NCI-H345 treated with DMSO at 0.1 percent for 48 hours (cell line): ENCODE data around the gene XRCC5.
"Not testable (repeated sequence)": the region's sequence is repeated elsewhere in the genome, so short reads cannot be mapped to it uniquely, and the experiment has no call there.

Source experiments
- DNase-seq: peaks from one replicate; lab custom pipeline; 2025; ENCODE audit not compliant: unreplicated experiment; lab: John Stamatoyannopoulos, UW

The XRCC5 gene

GRCh38 chr2:216116418-216116817, 7.3 kb downstream of the XRCC5 start:
- DNase-seq, result no peak

DNA sequence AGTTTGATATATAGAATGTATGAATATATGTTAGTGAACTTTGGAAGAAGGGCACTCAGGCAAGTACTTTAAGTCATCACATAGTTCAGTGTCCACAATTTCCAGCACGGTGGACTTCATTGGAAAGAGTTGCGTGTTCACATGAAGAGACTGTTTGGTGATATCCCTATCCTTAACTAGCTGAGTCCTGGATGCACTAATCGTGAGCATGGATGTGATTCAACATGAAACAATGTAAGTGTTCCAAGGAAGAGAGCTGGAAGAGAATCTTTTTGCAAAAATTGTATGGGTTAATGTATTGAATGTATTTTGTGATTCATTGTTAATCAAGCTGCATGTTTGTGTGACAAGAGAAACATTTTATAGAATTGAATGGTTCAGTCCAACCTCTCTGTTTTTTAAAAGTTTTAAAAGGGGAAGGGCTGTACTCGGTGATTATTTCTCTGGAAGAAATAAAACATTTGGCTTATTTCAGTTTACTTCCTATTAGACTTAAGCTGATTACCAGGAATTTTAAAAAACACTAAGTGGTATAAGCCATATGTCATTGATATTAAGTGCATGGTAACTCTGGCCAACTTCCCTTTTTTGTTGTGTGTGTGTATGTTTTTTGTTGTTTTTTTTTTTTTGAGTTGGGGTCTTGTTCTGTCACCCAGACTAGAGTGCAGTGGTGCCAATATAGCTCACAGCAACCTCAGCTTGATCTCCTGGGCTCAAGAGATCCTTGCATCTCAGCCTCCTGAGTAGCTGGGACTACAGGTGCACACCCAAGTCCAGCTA, 8.6 kb downstream of the XRCC5 start:
- no peak for DNase-seq

DNA sequence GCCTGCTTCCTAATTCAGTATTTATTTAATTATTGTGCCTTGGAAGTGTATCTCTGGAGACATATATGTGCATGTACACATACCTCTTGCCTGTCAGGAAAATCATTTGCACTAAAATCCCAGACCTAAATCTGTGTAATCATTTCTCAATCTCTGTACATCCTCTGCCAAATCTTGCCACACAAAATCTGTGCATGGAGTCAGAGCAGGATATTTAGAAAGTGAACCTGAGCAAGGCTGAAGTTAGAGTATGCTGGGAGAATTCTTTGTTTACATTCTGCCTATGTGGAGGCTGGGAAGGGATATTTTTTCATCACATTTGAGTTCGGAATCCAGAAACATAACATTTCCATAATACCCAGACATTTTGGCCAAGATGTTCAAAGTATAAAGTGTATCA, 9.3 kb downstream of the XRCC5 start:
- DNase-seq, result no peak

- no peak for DNase-seq
Observed at GRCh38 chr2:216119146-216119545, 10.0 kb downstream of the XRCC5 start.

GRCh38 chr2:216119986-216120385, 10.8 kb downstream of the XRCC5 start:
- DNase-seq, result no peak

DNA sequence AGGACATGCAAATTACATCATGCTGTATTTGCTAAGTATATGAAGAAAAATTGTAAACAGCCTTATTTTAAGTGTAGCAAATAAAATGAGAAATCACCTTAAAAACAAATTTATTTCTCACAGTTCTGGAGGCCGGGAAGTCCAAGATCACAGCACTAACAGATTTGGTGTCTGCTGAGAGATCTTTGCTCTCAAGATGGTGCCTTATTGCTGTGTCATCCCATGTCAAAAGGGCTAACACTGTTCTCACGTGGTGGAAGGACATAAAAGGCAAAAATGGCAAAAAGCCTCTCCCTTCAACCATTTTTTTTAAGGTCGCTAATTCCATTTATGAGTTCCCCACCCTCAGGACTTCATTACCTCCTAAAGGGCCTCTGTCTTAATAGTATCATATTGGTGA, 12.1 kb downstream of the XRCC5 start:
- no peak for DNase-seq

DNA sequence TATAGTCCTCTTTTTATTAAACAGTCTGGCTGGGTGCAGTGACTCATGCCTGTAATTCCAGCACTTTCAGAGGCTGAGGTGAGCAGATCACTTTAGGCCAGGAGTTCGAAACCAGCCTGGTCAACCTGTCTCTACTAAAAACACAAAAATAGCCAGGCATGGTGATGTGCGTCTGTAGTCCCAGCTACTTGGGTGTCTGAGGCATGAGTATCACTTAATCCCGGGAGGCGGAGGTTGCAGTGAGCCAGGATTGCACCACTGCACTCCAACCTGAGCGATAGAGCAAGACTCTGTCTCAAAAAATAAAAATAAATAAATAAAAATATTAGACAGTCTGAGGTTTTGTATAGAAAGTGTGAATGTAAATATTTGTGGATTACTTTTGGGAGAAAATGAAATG, 17.8 kb downstream of the XRCC5 start:
- DNase-seq, result no peak

DNA sequence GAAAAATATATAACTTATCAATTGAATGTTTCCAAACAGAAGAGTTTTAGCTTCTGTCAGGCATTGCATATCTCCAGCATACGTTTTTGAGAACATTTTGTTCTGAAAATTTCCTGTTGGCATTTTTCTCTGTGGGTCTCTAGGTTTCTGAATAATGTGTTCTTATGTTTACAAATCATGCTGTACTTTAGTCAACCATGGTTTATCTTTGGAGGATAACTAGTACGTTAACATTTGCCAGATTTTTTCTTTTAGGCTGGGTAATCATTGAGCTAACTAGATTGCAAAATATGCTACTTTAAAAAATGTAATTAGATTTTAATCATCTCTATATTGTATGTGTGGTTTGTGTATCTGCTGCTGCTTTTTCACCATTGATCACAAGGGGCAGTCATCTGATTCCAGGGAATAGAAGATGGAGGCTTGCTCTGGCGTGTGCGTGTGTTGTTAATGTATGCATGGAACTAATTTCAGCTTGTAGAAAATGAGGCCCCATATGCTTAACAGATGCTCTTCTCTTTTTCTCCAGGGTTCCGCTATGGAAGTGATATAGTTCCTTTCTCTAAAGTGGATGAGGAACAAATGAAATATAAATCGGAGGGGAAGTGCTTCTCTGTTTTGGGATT, 21.3 kb downstream of the XRCC5 start:
- DNase-seq, result no peak

- no peak for DNase-seq
Observed at GRCh38 chr2:216131175-216131926, 22.2 kb downstream of the XRCC5 start.

- no peak for DNase-seq
Observed at GRCh38 chr2:216132585-216132984, 23.4 kb downstream of the XRCC5 start.

DNA sequence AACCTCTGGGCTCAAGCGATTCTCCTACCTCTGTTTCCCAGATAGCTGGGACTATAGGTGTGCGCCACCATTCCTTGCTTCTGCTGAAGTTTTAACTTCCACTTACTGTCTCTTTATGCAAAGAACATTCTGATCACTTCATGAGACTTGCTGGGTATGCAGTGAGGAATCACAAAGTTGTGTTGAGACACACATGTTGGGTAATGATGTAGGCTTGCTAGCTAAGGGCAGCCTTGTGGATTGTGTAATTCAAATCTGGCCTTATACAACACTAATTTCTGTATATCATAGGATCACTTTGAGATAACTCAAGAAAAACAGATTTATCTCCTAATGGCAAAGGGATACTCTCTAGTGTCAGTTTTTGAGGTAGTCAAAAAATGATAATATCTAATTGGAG, 24.2 kb downstream of the XRCC5 start:
- no peak for DNase-seq

DNA sequence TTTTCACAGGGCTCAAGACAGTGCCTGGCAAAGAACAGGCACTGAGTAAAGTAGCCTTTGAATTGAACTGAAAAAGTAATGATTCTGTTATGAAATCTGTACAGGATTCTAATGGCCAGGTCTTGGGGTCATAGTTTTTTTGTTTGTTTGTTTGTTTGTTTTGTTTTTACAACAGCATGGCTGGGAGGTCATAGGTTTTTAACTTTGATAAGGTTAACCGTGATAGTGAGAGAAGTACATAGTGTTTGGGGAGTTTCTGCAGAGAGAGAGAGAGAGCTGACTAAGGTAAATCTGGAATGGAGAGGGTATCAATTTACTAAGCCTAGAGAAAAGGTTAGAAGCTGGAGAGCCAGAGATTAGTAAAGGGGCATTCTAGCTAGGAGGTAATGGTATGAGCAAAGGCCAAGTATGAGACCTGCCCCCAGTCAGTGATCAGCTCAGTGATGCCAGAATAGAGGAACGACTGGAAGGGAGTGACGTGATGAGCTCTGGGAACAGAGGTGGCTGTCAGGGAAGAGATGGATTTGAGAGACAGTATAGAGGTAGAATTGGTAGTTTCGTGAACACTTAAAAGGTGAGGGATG, 25.9 kb downstream of the XRCC5 start:
- no peak for DNase-seq

GRCh38 chr2:216139884-216140283, 30.7 kb downstream of the XRCC5 start:
- no peak for DNase-seq

- not testable (repeated sequence) for DNase-seq
Observed at GRCh38 chr2:216141516-216141915, 32.4 kb downstream of the XRCC5 start.

- no peak for DNase-seq
Observed at GRCh38 chr2:216142540-216142939, 33.4 kb downstream of the XRCC5 start.

- DNase-seq, result no peak
Observed at GRCh38 chr2:216144372-216144771, 35.2 kb downstream of the XRCC5 start.

DNA sequence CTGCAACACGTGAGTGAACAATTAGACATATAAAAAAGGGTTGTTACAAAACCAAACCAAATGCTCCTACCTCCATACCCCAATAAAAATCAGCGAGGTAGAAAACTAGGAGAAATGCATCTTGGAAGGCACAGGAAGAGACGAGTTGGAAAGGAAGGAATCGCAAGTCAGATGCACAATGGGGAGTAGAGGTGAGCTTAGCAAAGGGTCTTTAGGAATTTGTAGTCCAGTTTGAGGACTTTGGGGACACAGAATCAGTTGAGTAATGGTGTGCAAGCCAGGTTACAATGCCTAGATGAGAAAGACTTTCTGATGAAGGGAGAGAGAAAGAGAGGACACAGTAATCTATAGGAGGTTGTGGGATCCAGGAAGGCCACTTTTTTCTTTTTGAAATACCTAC, 35.7 kb downstream of the XRCC5 start:
- DNase-seq, result no peak

- DNase-seq, result no peak
Observed at GRCh38 chr2:216146573-216146972, 37.4 kb downstream of the XRCC5 start.

DNA sequence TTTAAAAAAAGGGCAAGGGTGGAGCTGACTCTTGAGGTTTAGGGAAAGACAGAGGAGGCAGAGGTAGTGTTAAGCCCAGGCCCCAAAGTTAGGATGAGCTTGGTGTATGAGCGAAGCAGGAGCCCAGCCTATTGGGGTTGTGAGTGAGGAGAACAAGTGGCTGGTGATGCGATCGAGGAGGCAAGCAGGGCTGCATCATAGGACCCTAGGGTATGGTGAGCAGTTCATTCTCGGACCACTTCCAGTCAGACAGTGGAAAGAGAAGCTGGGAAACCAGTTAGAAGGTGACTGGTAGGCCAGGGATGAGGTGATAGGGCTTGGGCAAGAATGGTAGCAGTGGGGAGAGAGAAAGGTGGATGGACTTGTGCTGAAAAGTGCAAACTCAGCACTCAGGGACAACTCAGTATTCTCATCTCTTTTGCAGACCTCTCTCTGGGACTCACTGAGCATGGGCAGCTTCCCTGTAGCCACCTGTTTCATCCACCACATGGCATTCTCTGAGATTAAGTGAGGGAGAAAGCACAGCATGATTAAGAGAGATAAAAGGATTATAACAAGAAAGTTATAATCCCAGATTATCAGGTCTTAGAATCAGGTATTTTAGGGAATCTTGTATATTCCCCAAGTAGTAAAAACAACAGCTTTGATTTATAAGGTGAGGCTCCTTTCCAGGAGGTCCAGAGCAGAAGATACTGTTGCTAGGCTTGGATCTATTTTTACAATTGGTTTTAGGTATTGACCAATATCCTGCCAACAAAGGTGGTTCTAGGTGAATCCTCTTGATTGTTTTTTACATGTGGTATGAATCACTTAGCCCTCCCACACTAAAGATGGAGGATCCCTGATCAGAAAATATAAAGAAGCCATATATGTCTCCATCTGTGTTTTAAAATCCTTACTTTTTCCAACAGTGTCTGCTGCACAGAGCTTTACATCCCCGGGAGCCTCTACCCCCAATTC, 38.3 kb downstream of the XRCC5 start:
- DNase-seq, result no peak

- no peak for DNase-seq
Observed at GRCh38 chr2:216148983-216149382, 39.8 kb downstream of the XRCC5 start.

GRCh38 chr2:216149741-216150140, 40.6 kb downstream of the XRCC5 start:
- DNase-seq, result no peak
